Erythroblast (primary cell): ENCODE data around the gene FARP1.

ENCODE experiments used
- GATA1 ChIP-seq: IDR thresholded peaks from 2 replicates; pipeline ENCODE4 v1.6.1; 2011; ENCODE audit warnings: low read depth, mild to moderate bottlenecking, control low read depth, low read length, moderate library complexity
- POLR2A ChIP-seq: IDR thresholded peaks from 2 replicates; pipeline ENCODE4 v1.6.1; 2011; ENCODE audit warnings: mild to moderate bottlenecking, low read length

DNA sequence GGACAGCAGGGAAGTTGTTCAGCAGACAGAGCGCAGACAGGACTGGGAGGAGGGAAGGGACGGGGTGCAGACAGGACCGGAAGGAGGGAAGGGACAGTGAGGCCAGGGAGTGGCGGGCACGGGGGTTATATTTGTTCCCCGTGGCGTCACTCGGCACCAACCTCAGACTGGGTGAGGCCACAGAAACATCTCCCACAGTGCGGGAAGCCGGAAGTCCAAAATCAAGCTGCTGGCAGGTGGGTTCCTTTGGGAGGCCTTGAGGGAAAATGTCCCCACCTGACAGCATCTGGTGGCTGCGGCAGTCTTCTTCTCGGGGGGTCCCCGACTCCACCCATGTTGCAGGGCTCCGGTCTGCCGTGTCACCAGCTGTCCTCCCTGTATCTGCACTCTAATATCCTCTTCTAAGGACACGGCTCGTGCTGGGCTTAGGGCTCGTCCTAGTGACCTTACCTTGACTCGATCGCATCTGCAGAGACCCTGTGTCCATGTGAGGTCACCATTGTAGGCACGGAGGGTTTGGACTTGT, 301.0 kb downstream of the FARP1 start:
- no peak for TF ChIP-seq POLR2A
- no peak for TF ChIP-seq GATA1
